ENCODE data around the gene L1TD1.
A peak's percentile ranks its signal among the peaks of the same experiment; 100 is the strongest.

Gene L1TD1

DNA sequence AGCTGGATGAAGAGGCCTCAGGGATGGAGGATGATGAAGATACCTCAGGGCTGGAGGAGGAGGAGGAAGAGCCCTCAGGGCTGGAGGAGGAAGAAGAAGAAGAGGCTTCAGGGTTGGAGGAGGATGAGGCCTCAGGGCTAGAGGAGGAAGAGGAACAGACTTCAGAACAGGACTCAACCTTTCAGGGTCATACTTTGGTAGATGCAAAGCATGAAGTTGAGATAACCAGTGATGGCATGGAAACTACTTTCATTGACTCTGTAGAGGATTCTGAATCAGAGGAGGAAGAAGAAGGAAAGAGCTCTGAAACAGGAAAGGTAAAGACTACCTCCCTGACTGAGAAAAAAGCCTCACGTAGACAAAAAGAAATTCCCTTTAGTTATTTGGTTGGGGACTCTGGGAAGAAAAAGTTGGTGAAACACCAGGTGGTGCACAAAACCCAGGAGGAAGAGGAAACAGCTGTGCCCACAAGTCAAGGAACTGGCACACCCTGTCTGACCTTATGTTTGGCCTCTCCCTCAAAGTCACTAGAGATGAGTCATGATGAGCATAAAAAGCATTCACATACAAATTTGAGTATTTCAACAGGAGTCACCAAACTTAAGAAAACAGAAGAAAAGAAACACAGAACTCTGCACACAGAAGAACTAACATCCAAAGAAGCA is 15.4 kb downstream of the L1TD1 start:
- Histone ChIP-seq H4K8ac (ENCODE audit: low read length) (no peak overlapping the region), H3K4ac (ENCODE audit: low read depth in 1 of 2, low read length in 2 of 2) (no peak overlapping the region), H2AFZ (ENCODE audit: low read depth, low read length) (no peak overlapping the region), H3K79me1 (replicated peaks; ENCODE audit: low read length, poor library complexity, severe bottlenecking) (no peaks in the 10 kb centered on the region), H3K9me3 (ENCODE audit: control insufficient read depth, low read length) (peaks cover 32% of the 10 kb centered on the region), H3K4me2 (ENCODE audit: low read length, poor library complexity, severe bottlenecking) (peak overlapping the region; percentile 9), H3K27me3 (ENCODE audit: control insufficient read depth in 1 of 2, insufficient read depth in 1 of 2, low read length in 2 of 2) (no peaks in the 10 kb centered on the region), H3K14ac (ENCODE audit: low read length in 2 of 2) (no peak overlapping the region), H3K27ac (ENCODE audit: low read length, poor library complexity, severe bottlenecking) (no peak overlapping the region), H2BK5ac (ENCODE audit: low read depth, low read length, poor library complexity, severe bottlenecking) (no peak overlapping the region), H3K4me3 (ENCODE audit: insufficient read depth in 1 of 2, low read depth in 1 of 2, low read length in 2 of 2) (no peak overlapping the region), H3K36me3 (ENCODE audit: control insufficient read depth in 1 of 2, insufficient read depth in 2 of 2, low read depth in 1 of 2, low read length in 2 of 2) (no peaks in the 10 kb centered on the region), H3K18ac (ENCODE audit: low read depth in 1 of 2, low read length in 2 of 2) (no peak overlapping the region), H2BK120ac (ENCODE audit: low read depth, low read length) (no peak overlapping the region), H2BK15ac (ENCODE audit: low read depth, poor library complexity, severe bottlenecking) (no peak overlapping the region), H2AK5ac (ENCODE audit: low read length, severe bottlenecking) (no peak overlapping the region), H3K23ac (ENCODE audit: low read length in 2 of 2) (no peak overlapping the region), H4K91ac (ENCODE audit: low read length) (no peak overlapping the region), H2BK12ac (ENCODE audit: low read length in 2 of 2) (no peak overlapping the region), H3K4me1 (ENCODE audit: control insufficient read depth, insufficient read depth, low read depth, low read length) (no peaks in the 10 kb centered on the region), H3K9ac (ENCODE audit: low read length) (no peak overlapping the region)
- DNase-seq: no peak
- 100% methylated on average over 1 of the region's 1 CpG for WGBS

DNA sequence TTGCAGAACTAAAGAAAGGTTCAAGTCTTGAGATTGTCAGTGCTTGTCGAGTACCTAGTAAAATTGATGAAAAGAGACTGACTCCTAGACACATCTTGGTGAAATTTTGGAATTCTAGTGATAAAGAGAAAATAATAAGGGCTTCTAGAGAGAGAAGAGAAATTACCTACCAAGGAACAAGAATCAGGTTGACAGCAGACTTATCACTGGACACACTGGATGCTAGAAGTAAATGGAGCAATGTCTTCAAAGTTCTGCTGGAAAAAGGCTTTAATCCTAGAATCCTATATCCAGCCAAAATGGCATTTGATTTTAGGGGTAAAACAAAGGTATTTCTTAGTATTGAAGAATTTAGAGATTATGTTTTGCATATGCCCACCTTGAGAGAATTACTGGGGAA is 16.3 kb downstream of the L1TD1 start:
- Histone ChIP-seq H3K4ac (ENCODE audit: low read depth in 1 of 2, low read length in 2 of 2) (no peak overlapping the region), H2AFZ (ENCODE audit: low read depth, low read length) (no peak overlapping the region), H3K14ac (ENCODE audit: low read length in 2 of 2) (no peak overlapping the region), H3K23ac (ENCODE audit: low read length in 2 of 2) (no peak overlapping the region), H2BK5ac (ENCODE audit: low read depth, low read length, poor library complexity, severe bottlenecking) (no peak overlapping the region), H3K27me3 (ENCODE audit: control insufficient read depth in 1 of 2, insufficient read depth in 1 of 2, low read length in 2 of 2) (no peaks in the 10 kb centered on the region), H2BK12ac (ENCODE audit: low read length in 2 of 2) (no peak overlapping the region), H4K8ac (ENCODE audit: low read length) (no peak overlapping the region), H3K79me1 (replicated peaks; ENCODE audit: low read length, poor library complexity, severe bottlenecking) (no peaks in the 10 kb centered on the region), H2BK15ac (ENCODE audit: low read depth, poor library complexity, severe bottlenecking) (no peak overlapping the region), H3K9ac (ENCODE audit: low read length) (no peak overlapping the region), H2AK5ac (ENCODE audit: low read length, severe bottlenecking) (no peak overlapping the region), H3K4me1 (ENCODE audit: control insufficient read depth, insufficient read depth, low read depth, low read length) (no peaks in the 10 kb centered on the region), H2BK120ac (ENCODE audit: low read depth, low read length) (no peak overlapping the region), H3K36me3 (ENCODE audit: control insufficient read depth in 1 of 2, insufficient read depth in 2 of 2, low read depth in 1 of 2, low read length in 2 of 2) (no peaks in the 10 kb centered on the region), H3K4me2 (ENCODE audit: low read length, poor library complexity, severe bottlenecking) (no peak overlapping the region), H3K4me3 (ENCODE audit: insufficient read depth in 1 of 2, low read depth in 1 of 2, low read length in 2 of 2) (no peak overlapping the region), H3K18ac (ENCODE audit: low read depth in 1 of 2, low read length in 2 of 2) (no peak overlapping the region), H3K9me3 (ENCODE audit: control insufficient read depth, low read length) (peaks cover 32% of the 10 kb centered on the region), H3K27ac (ENCODE audit: low read length, poor library complexity, severe bottlenecking) (no peak overlapping the region), H4K91ac (ENCODE audit: low read length) (no peak overlapping the region)
- WGBS: 66% methylated on average over 1 of the region's 1 CpG
- DNase-seq: no peak

GRCh38 chr1:62212411-62212810 is 17.8 kb downstream of the L1TD1 start:
- no peak overlapping the region for H2BK120ac ChIP-seq (ENCODE audit: low read depth, low read length)
- no peak overlapping the region for H3K23ac ChIP-seq (ENCODE audit: low read length in 2 of 2)

GRCh38 chr1:62213075-62213914 is 18.6 kb downstream of the L1TD1 start:
- Histone ChIP-seq H2BK120ac (ENCODE audit: low read depth, low read length) (no peak overlapping the region), H3K4me2 (ENCODE audit: low read length, poor library complexity, severe bottlenecking) (no peak overlapping the region), H3K79me1 (replicated peaks; ENCODE audit: low read length, poor library complexity, severe bottlenecking) (no peaks in the 10 kb centered on the region), H3K18ac (ENCODE audit: low read depth in 1 of 2, low read length in 2 of 2) (no peak overlapping the region), H3K14ac (ENCODE audit: low read length in 2 of 2) (no peak overlapping the region), H2BK5ac (ENCODE audit: low read depth, low read length, poor library complexity, severe bottlenecking) (no peak overlapping the region), H3K4me3 (ENCODE audit: insufficient read depth in 1 of 2, low read depth in 1 of 2, low read length in 2 of 2) (no peak overlapping the region), H3K36me3 (ENCODE audit: control insufficient read depth in 1 of 2, insufficient read depth in 2 of 2, low read depth in 1 of 2, low read length in 2 of 2) (no peaks in the 10 kb centered on the region), H2AFZ (ENCODE audit: low read depth, low read length) (no peak overlapping the region), H2BK15ac (ENCODE audit: low read depth, poor library complexity, severe bottlenecking) (no peak overlapping the region), H3K27ac (ENCODE audit: low read length, poor library complexity, severe bottlenecking) (no peak overlapping the region), H4K8ac (ENCODE audit: low read length) (no peak overlapping the region), H3K27me3 (ENCODE audit: control insufficient read depth in 1 of 2, insufficient read depth in 1 of 2, low read length in 2 of 2) (no peaks in the 10 kb centered on the region), H3K9me3 (ENCODE audit: control insufficient read depth, low read length) (peaks cover 24% of the 10 kb centered on the region), H3K4me1 (ENCODE audit: control insufficient read depth, insufficient read depth, low read depth, low read length) (no peaks in the 10 kb centered on the region), H3K9ac (ENCODE audit: low read length) (no peak overlapping the region), H2BK12ac (ENCODE audit: low read length in 2 of 2) (no peak overlapping the region), H4K91ac (ENCODE audit: low read length) (no peak overlapping the region), H2AK5ac (ENCODE audit: low read length, severe bottlenecking) (no peak overlapping the region), H3K4ac (ENCODE audit: low read depth in 1 of 2, low read length in 2 of 2) (no peak overlapping the region), H3K23ac (ENCODE audit: low read length in 2 of 2) (no peak overlapping the region)
- 67% methylated on average over 6 of the region's 6 CpGs for WGBS
- DNase-seq: no peak

More at GRCh38 chr1:62212411-62212810, 17.8 kb downstream of the L1TD1 start:
- H2BK15ac ChIP-seq (ENCODE audit: low read depth, poor library complexity, severe bottlenecking): no peak overlapping the region
- H3K4ac ChIP-seq (ENCODE audit: low read depth in 1 of 2, low read length in 2 of 2): no peak overlapping the region
- H4K91ac ChIP-seq (ENCODE audit: low read length): no peak overlapping the region
- 89% methylated on average over 2 of the region's 6 CpGs for WGBS
- no peaks in the 10 kb centered on the region for H3K79me1 ChIP-seq (replicated peaks; ENCODE audit: low read length, poor library complexity, severe bottlenecking)
- DNase-seq: no peak
- no peak overlapping the region for H2BK5ac ChIP-seq (ENCODE audit: low read depth, low read length, poor library complexity, severe bottlenecking)
- no peak overlapping the region for H3K14ac ChIP-seq (ENCODE audit: low read length in 2 of 2)
- peaks cover 26% of the 10 kb centered on the region for H3K9me3 ChIP-seq (ENCODE audit: control insufficient read depth, low read length)
- no peak overlapping the region for H2BK12ac ChIP-seq (ENCODE audit: low read length in 2 of 2)
- H3K4me3 ChIP-seq (ENCODE audit: insufficient read depth in 1 of 2, low read depth in 1 of 2, low read length in 2 of 2): no peak overlapping the region
- no peak overlapping the region for H2AK5ac ChIP-seq (ENCODE audit: low read length, severe bottlenecking)
- H2AFZ ChIP-seq (ENCODE audit: low read depth, low read length): no peak overlapping the region
- no peaks in the 10 kb centered on the region for H3K4me1 ChIP-seq (ENCODE audit: control insufficient read depth, insufficient read depth, low read depth, low read length)
- H3K27ac ChIP-seq (ENCODE audit: low read length, poor library complexity, severe bottlenecking): no peak overlapping the region
- no peak overlapping the region for H4K8ac ChIP-seq (ENCODE audit: low read length)
- H3K27me3 ChIP-seq (ENCODE audit: control insufficient read depth in 1 of 2, insufficient read depth in 1 of 2, low read length in 2 of 2): no peaks in the 10 kb centered on the region
- no peaks in the 10 kb centered on the region for H3K36me3 ChIP-seq (ENCODE audit: control insufficient read depth in 1 of 2, insufficient read depth in 2 of 2, low read depth in 1 of 2, low read length in 2 of 2)
- H3K4me2 ChIP-seq (ENCODE audit: low read length, poor library complexity, severe bottlenecking): no peak overlapping the region
- H3K18ac ChIP-seq (ENCODE audit: low read depth in 1 of 2, low read length in 2 of 2): no peak overlapping the region
- no peak overlapping the region for H3K9ac ChIP-seq (ENCODE audit: low read length)

Data from mesenchymal stem cell (in vitro differentiated cells and primary cell).